Measurements from ENCODE around the gene HIPK2.

DNA sequence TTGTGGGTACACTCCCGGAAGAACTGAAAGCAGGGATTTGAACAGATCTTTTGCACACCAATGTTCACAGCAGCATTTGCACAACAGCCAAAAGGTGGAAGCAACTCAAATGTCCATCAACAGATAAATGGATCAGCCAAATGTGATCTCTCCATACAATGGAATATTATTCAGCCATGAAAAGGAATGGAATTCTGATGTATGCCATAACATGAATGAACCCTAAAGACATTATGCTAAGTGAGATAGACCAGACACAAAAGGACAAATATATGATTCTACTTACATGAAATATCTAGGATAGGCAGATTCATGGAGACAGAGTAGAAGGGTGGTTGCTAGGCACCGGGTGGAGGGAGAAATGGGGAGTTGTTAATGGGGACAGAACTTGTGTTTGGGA is 217.6 kb downstream of the HIPK2 start:
- TF ChIP-seq, protein P1, sequence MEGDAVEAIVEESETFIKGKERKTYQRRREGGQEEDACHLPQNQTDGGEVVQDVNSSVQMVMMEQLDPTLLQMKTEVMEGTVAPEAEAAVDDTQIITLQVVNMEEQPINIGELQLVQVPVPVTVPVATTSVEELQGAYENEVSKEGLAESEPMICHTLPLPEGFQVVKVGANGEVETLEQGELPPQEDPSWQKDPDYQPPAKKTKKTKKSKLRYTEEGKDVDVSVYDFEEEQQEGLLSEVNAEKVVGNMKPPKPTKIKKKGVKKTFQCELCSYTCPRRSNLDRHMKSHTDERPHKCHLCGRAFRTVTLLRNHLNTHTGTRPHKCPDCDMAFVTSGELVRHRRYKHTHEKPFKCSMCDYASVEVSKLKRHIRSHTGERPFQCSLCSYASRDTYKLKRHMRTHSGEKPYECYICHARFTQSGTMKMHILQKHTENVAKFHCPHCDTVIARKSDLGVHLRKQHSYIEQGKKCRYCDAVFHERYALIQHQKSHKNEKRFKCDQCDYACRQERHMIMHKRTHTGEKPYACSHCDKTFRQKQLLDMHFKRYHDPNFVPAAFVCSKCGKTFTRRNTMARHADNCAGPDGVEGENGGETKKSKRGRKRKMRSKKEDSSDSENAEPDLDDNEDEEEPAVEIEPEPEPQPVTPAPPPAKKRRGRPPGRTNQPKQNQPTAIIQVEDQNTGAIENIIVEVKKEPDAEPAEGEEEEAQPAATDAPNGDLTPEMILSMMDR (IDR thresholded peaks at IDR 0.05): no peak
- TF ChIP-seq POLR2A (IDR thresholded peaks at IDR 0.05): no peak
